ENCODE data around the gene NRCAM. TPM values are rescaled to one million over a fixed set of nuclear protein-coding genes. Genes with fewer than 3 reads are reported as not detected.

Gene NRCAM
- total RNA-seq, 1 experiment from 2014 or later = 1.1 TPM

DNA sequence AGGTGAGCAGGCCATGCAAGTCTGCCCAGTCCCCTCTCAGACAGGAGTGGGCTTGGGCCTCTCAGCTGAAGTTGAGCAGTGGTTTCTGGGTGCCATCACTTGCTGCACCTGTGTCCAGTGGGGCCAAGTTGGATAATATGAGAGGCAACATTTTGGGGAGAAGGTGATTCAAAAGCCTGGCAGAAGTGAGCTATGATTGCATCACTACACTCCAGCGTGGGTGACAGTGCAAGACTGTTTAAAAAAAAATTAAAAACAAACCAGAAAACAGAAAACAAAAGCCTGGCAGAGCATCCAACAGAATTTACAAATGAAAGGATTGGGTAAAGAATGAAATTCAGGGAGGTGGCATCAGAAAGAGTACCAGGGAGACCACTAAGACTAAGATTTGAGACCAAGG, 204.5 kb downstream of the NRCAM start:
- peaks cover 6% of the 10 kb centered on the region for H3K4me1 Mint-ChIP-seq (ENCODE audit: insufficient read depth, unreplicated experiment)
- TF ChIP-seq, protein P1, sequence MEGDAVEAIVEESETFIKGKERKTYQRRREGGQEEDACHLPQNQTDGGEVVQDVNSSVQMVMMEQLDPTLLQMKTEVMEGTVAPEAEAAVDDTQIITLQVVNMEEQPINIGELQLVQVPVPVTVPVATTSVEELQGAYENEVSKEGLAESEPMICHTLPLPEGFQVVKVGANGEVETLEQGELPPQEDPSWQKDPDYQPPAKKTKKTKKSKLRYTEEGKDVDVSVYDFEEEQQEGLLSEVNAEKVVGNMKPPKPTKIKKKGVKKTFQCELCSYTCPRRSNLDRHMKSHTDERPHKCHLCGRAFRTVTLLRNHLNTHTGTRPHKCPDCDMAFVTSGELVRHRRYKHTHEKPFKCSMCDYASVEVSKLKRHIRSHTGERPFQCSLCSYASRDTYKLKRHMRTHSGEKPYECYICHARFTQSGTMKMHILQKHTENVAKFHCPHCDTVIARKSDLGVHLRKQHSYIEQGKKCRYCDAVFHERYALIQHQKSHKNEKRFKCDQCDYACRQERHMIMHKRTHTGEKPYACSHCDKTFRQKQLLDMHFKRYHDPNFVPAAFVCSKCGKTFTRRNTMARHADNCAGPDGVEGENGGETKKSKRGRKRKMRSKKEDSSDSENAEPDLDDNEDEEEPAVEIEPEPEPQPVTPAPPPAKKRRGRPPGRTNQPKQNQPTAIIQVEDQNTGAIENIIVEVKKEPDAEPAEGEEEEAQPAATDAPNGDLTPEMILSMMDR (IDR thresholded peaks at IDR 0.05; ENCODE audit: unreplicated experiment) = no peak

DNA sequence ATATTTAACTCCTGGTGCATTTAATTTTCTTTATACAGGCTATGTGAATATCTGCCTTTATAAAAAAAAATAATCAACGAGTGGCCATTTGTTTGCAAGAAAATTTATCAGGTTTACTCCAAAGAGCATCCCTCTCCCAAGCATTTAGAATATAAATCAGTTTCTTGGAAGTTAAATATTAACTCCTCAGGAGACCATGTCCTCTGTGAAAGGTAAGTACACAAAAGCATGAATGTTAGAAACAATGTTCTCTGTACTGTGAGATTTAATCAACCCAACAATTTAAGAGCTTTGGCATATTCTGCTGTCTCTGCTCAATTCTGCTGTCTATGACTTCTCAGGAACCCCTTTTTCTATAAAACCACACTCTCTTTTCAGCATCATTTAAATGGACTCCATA, 206.8 kb downstream of the NRCAM start:
- H3K4me3 Mint-ChIP-seq (ENCODE audit: unreplicated experiment) = no peak overlapping the region
- H3K36me3 Mint-ChIP-seq (ENCODE audit: insufficient read depth, unreplicated experiment) = no peaks in the 10 kb centered on the region
- ChIA-PET CTCF (no interaction called here), POLR2A (no interaction called here)
- no TSS peak for BruUV-seq (replicated peaks)
- no peaks in the 10 kb centered on the region for H3K27me3 Mint-ChIP-seq (ENCODE audit: insufficient read depth, unreplicated experiment)
- intact Hi-C loops (cut with micrococcal nuclease) = no loop called here
- TF ChIP-seq, protein P1 (IDR thresholded peaks at IDR 0.05; ENCODE audit: unreplicated experiment) = no peak
- peaks cover 13% of the 10 kb centered on the region for H3K4me1 Mint-ChIP-seq (ENCODE audit: insufficient read depth, unreplicated experiment)
- DNase-seq (ENCODE audit: unreplicated experiment) = no peak
- H3K27ac Mint-ChIP-seq (ENCODE audit: low read depth, unreplicated experiment) = no peak overlapping the region
- H3K9me3 Mint-ChIP-seq (ENCODE audit: unreplicated experiment) = no peaks in the 10 kb centered on the region

More for the DNA sequence above, 204.5 kb downstream of the NRCAM start:
- POLR2A ChIA-PET = interaction anchor here (0.7 kb wide), 1 partner anchor 30 kb away, joined by 3 read pairs; no protein-coding TSS in a partner anchor
- intact Hi-C loops (cut with micrococcal nuclease) = no loop called here
- H3K4me3 Mint-ChIP-seq (ENCODE audit: unreplicated experiment) = no peak overlapping the region
- no peaks in the 10 kb centered on the region for H3K9me3 Mint-ChIP-seq (ENCODE audit: unreplicated experiment)
- no peaks in the 10 kb centered on the region for H3K36me3 Mint-ChIP-seq (ENCODE audit: insufficient read depth, unreplicated experiment)
- H3K27ac Mint-ChIP-seq (ENCODE audit: low read depth, unreplicated experiment) = no peak overlapping the region
- no peaks in the 10 kb centered on the region for H3K27me3 Mint-ChIP-seq (ENCODE audit: insufficient read depth, unreplicated experiment)
- peak; percentile 27 for DNase-seq (ENCODE audit: unreplicated experiment)
- CTCF ChIA-PET = no interaction called here
- BruUV-seq (replicated peaks) = no TSS peak

DNA sequence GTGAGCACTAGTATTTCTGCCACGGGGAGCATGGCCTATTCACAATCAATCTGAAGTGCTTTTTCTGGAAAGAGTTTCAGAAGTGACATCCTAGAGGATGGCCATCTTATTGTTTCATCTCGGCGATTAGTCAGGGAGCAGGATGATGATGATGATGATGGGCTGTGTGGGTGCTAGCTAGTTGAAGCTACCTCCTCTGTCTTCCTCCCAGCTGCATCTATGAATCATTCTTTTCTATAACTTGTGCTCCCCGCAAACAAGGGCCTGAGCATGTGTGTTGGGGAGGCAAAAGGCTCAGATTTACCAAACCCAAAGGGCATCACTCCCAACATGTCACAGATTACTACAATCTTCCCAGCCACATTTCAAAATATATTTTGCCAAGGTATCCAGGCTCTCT, 207.4 kb downstream of the NRCAM start:
- no peak overlapping the region for H3K27ac Mint-ChIP-seq (ENCODE audit: low read depth, unreplicated experiment)
- no peaks in the 10 kb centered on the region for H3K27me3 Mint-ChIP-seq (ENCODE audit: insufficient read depth, unreplicated experiment)
- intact Hi-C loops (cut with micrococcal nuclease) = no loop called here
- ChIA-PET POLR2A (no interaction called here), CTCF (no interaction called here)
- H3K4me3 Mint-ChIP-seq (ENCODE audit: unreplicated experiment) = no peak overlapping the region
- TF ChIP-seq, protein P1 (IDR thresholded peaks at IDR 0.05; ENCODE audit: unreplicated experiment) = no peak
- H3K9me3 Mint-ChIP-seq (ENCODE audit: unreplicated experiment) = no peaks in the 10 kb centered on the region
- H3K4me1 Mint-ChIP-seq (ENCODE audit: insufficient read depth, unreplicated experiment) = peaks cover 13% of the 10 kb centered on the region
- no peaks in the 10 kb centered on the region for H3K36me3 Mint-ChIP-seq (ENCODE audit: insufficient read depth, unreplicated experiment)
- BruUV-seq (replicated peaks) = no TSS peak
- no peak for DNase-seq (ENCODE audit: unreplicated experiment)

DNA sequence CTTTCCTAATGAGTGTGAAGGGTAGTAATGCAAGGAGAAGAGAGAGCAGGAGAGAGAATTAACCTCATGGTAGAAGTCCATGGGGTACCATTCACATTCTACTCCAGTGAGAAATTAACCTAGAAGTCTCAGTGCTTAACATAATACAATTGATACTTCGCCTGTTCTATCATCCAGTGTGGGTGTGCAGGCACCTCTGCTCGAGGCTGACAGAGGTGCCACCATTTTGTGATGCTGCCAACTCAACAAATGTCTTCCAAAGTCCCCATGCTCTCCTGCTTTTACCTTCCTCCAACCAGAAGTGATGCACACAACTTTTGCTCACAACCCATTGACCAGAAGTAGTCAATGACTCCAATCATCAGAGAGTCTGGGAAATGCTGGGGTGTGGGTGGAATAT, 207.8 kb downstream of the NRCAM start:
- ChIA-PET CTCF (no interaction called here), POLR2A (no interaction called here)
- H3K36me3 Mint-ChIP-seq (ENCODE audit: insufficient read depth, unreplicated experiment) = no peaks in the 10 kb centered on the region
- H3K4me3 Mint-ChIP-seq (ENCODE audit: unreplicated experiment) = no peak overlapping the region
- TF ChIP-seq, protein P1 (IDR thresholded peaks at IDR 0.05; ENCODE audit: unreplicated experiment) = no peak
- no TSS peak for BruUV-seq (replicated peaks)
- DNase-seq (ENCODE audit: unreplicated experiment) = no peak
- H3K9me3 Mint-ChIP-seq (ENCODE audit: unreplicated experiment) = no peaks in the 10 kb centered on the region
- intact Hi-C loops (cut with micrococcal nuclease) = no loop called here
- H3K27me3 Mint-ChIP-seq (ENCODE audit: insufficient read depth, unreplicated experiment) = no peaks in the 10 kb centered on the region
- H3K4me1 Mint-ChIP-seq (ENCODE audit: insufficient read depth, unreplicated experiment) = peaks cover 13% of the 10 kb centered on the region
- H3K27ac Mint-ChIP-seq (ENCODE audit: low read depth, unreplicated experiment) = no peak overlapping the region

Measured in MCF 10A (cell line).